Measurements from ENCODE around the gene FRMD1.

- TF ChIP-seq POLR2A (IDR thresholded peaks at IDR 0.05) (no peak), CTCF (IDR thresholded peaks at IDR 0.05) (no peak)
Measured at GRCh38 chr6:168097221-168097620, 18.2 kb upstream of the FRMD1 start.
